H1 (cell line): ENCODE measurements around the gene PACSIN2. TPM values are rescaled to one million over a fixed set of nuclear protein-coding genes. Genes with fewer than 3 reads are reported as not detected.

ENCODE experiments used
- ASH2L ChIP-seq: fragments of 200-600, 300-600 bp; sonication (generic); IDR thresholded peaks from one replicate; pipeline ENCODE4 v1.7.1; 2017; ENCODE audit warnings: low read length
- CBX5 ChIP-seq: fragments of 300-800, 300-1000 bp; sonication (generic); IDR thresholded peaks from 2 replicates; pipeline ENCODE4 v1.7.1; 2016; ENCODE audit warnings: antibody characterized with exemption, low read length, low read depth
- CEBPB ChIP-seq: IDR thresholded peaks from 2 replicates; pipeline ENCODE4 v1.6.1; 2012; ENCODE audit warnings: low read depth, low read length
- CHD1 ChIP-seq: IDR thresholded peaks from 2 replicates; pipeline ENCODE4 v1.6.1; 2012; ENCODE audit warnings: low read depth, low read length, improper control_type of control experiment
- EGR1 ChIP-seq: IDR thresholded peaks from 2 replicates; pipeline ENCODE4 v1.6.1; 2011; ENCODE audit warnings: low read depth, low read length, borderline replicate concordance
- EZH2 ChIP-seq: fragments of 200-600 bp; sonication (generic); IDR thresholded peaks from 2 replicates; pipeline ENCODE4 v1.7.1; 2012; ENCODE audit warnings: low read depth, mild to moderate bottlenecking, moderate library complexity, low read length, inconsistent platforms; ENCODE audit not compliant: severe bottlenecking
- GTF2F1 ChIP-seq: IDR thresholded peaks from 2 replicates; pipeline ENCODE4 v1.6.1; 2012; ENCODE audit warnings: low read depth, low read length, improper control_type of control experiment, borderline replicate concordance
- HDAC6 ChIP-seq: IDR thresholded peaks from one replicate; pipeline ENCODE4 v1.7.1; 2012; ENCODE audit warnings: low read depth, mild to moderate bottlenecking, inconsistent platforms, low read length, moderate library complexity
- JUN ChIP-seq: IDR thresholded peaks from 2 replicates; pipeline ENCODE4 v1.6.1; 2011; ENCODE audit warnings: low read depth, mild to moderate bottlenecking, improper control_type of control experiment, low read length
- KDM1A ChIP-seq: fragments of 200-600, 300-600 bp; sonication (generic); IDR thresholded peaks from 2 replicates; pipeline ENCODE4 v1.7.1; 2016; ENCODE audit warnings: mild to moderate bottlenecking, low read length, borderline replicate concordance
- NANOG ChIP-seq: IDR thresholded peaks from 2 replicates; pipeline ENCODE4 v1.6.1; 2011; ENCODE audit warnings: low read length, low read depth, mild to moderate bottlenecking, inconsistent platforms; ENCODE audit not compliant: insufficient read depth, poor library complexity, severe bottlenecking
- POLR2A ChIP-seq, 2 experiments: IDR thresholded peaks; 1 replicate in 1 of 2; 2 replicates in 1 of 2; pipeline ENCODE4 v1.6.1; 2011; ENCODE audit warnings: low read depth in 2 of 2, low read length in 2 of 2, mild to moderate bottlenecking in 2 of 2; ENCODE audit errors: control extremely low read depth in 1 of 2
- RAD21 ChIP-seq, 2 experiments: IDR thresholded peaks in 1 of 2; conservative IDR thresholded peaks in 1 of 2; 2 replicates each; pipeline ENCODE4 v1.6.1; 2011; ENCODE audit warnings: low read depth in 2 of 2, low read length in 2 of 2, improper control_type of control experiment in 1 of 2, inconsistent platforms in 1 of 2, mild to moderate bottlenecking in 1 of 2, moderate library complexity in 1 of 2
- RBBP5 ChIP-seq: IDR thresholded peaks from 2 replicates; pipeline ENCODE4 v1.7.1; 2012; ENCODE audit warnings: low read depth, mild to moderate bottlenecking, inconsistent platforms, low read length, moderate library complexity, borderline replicate concordance
- RNF2 ChIP-seq: fragments of 200-900, 300-1000 bp; sonication (generic); IDR thresholded peaks from 2 replicates; pipeline ENCODE4 v1.7.1; 2016; ENCODE audit warnings: borderline replicate concordance, low read depth, mild to moderate bottlenecking, antibody characterized with exemption, low read length; ENCODE audit not compliant: poor library complexity, severe bottlenecking; ENCODE audit errors: missing control alignments
- RXRA ChIP-seq: IDR thresholded peaks from 2 replicates; pipeline ENCODE4 v1.6.1; 2011; ENCODE audit warnings: low read depth, mild to moderate bottlenecking, low read length, moderate library complexity; ENCODE audit not compliant: insufficient read depth
- SAP30 ChIP-seq: fragments of 300-600 bp; sonication (generic); IDR thresholded peaks from 2 replicates; pipeline ENCODE4 v1.7.1; 2012; ENCODE audit warnings: low read length, moderate library complexity, mild to moderate bottlenecking, inconsistent platforms; ENCODE audit not compliant: insufficient read depth, insufficient replicate concordance
- SIX5 ChIP-seq: IDR thresholded peaks from 2 replicates; pipeline ENCODE4 v1.6.1; 2011; ENCODE audit warnings: mild to moderate bottlenecking, low read depth, low read length
- SRF ChIP-seq: IDR thresholded peaks from 2 replicates; pipeline ENCODE4 v1.6.1; 2011; ENCODE audit warnings: mild to moderate bottlenecking, low read depth, low read length, moderate library complexity
- TAF1 ChIP-seq: IDR thresholded peaks from 2 replicates; pipeline ENCODE4 v1.6.1; 2011; ENCODE audit warnings: mild to moderate bottlenecking, low read depth, low read length
- TAF7 ChIP-seq: optimal IDR thresholded peaks from 2 replicates; pipeline ENCODE3; 2011; ENCODE audit warnings: low read depth, mild to moderate bottlenecking, inconsistent platforms, low read length, moderate library complexity, borderline replicate concordance
- TEAD4 ChIP-seq: IDR thresholded peaks from 2 replicates; pipeline ENCODE4 v1.6.1; 2012; ENCODE audit warnings: low read depth, low read length, inconsistent platforms, mixed read lengths
- USF2 ChIP-seq: IDR thresholded peaks from 2 replicates; pipeline ENCODE4 v1.6.1; 2011; ENCODE audit warnings: low read length, improper control_type of control experiment
- polyA plus RNA-seq, 7 experiments: library from polyadenylated mRNA; depleted of rRNA in 3 of 7; stranded (reverse) in 5 of 7; unstranded in 2 of 7; fragments of >200 nt in 5 of 7; fragments of 200-250 nt in 2 of 7; gene quantifications; 1 replicate in 5 of 7; 2 replicates in 1 of 7; 4 replicates in 1 of 7; pipeline versions ENCODE4 v1.2.1 to v1.2.3, GENCODE V29; 2011 to 2013; ENCODE audit warnings: missing spikeins in 2 of 7, mixed read lengths in 2 of 7
- total RNA-seq: library from RNA; stranded (reverse); fragmentation: NEBNext Ultra II Directional; extraction: Animal tissue kit (Norgen Biotek cat#: 25700); gene quantifications from 2 replicates; pipeline ENCODE4 v1.2.1, GENCODE V29; 2021

Gene PACSIN2
- total and polyA plus RNA-seq, 2 of the 8 experiments (the other 6 are each of a cell fraction or from before 2014, with no cell fraction given): 44.8 to 64.2 TPM

- TF ChIP-seq HDAC6: no peak
- TF ChIP-seq ASH2L: no peak
- TF ChIP-seq EGR1: no peak
- no peak for TF ChIP-seq EZH2
- no peak for TF ChIP-seq CEBPB
- TF ChIP-seq TAF7: no peak
- peak; percentile 95 for TF ChIP-seq NANOG
- TF ChIP-seq RNF2: no peak
- TF ChIP-seq RBBP5: no peak
- no peak for TF ChIP-seq USF2
- no peak for TF ChIP-seq SIX5
- TF ChIP-seq POLR2A (IDR thresholded peaks at IDR 0.05; ENCODE audit: control extremely low read depth in 1 of 2, low read depth in 2 of 2, low read length in 2 of 2): no peak
- no peak for TF ChIP-seq TAF1
- TF ChIP-seq TEAD4: peak; percentile 64
- TF ChIP-seq JUN: no peak
- no peak for TF ChIP-seq KDM1A
- no peak for TF ChIP-seq CHD1
- TF ChIP-seq CBX5: no peak
- TF ChIP-seq RAD21 (IDR thresholded peaks at IDR 0.05 in 1 of 2, conservative IDR thresholded peaks at IDR 0.05 in 1 of 2; ENCODE audit: low read depth in 2 of 2, low read length in 2 of 2): no peak
- TF ChIP-seq SAP30: peak; percentile 92
- no peak for TF ChIP-seq SRF
- no peak for TF ChIP-seq GTF2F1
- TF ChIP-seq RXRA: no peak
Observed at GRCh38 chr22:42964994-42965699, 49.8 kb downstream of the PACSIN2 start (continued).
